ENCODE measurements around the gene PDIA2.

Gene PDIA2

GRCh38 chr16:279531-279930 lies 3.4 kb upstream of the PDIA2 start:
- no peak for TF ChIP-seq CTCF (IDR thresholded peaks at IDR 0.05)

DNA sequence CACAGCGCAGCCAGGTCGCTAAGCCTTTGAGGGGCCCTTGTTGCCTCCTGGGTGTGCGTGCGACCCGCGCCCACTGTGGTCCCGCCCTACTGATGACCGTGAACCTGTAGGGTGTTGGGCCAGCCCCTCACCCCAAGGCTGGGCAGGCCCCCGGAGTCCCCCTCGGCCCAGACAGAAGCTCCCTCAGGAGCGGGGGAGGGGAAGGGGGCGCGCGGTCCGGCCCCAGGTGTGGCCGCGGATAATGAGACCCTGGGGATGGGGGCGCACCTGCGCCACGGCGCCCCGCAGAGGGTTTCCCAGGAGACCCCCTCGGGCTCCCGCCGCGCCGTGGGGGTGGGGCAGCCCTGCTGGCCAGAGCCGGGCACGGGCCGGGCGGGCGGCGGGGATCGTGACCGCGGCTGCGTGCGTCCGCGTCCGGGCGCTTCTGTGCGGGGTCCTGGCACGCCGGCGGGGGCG lies 2.9 kb upstream of the PDIA2 start:
- TF ChIP-seq CTCF (IDR thresholded peaks at IDR 0.05): no peak

DNA sequence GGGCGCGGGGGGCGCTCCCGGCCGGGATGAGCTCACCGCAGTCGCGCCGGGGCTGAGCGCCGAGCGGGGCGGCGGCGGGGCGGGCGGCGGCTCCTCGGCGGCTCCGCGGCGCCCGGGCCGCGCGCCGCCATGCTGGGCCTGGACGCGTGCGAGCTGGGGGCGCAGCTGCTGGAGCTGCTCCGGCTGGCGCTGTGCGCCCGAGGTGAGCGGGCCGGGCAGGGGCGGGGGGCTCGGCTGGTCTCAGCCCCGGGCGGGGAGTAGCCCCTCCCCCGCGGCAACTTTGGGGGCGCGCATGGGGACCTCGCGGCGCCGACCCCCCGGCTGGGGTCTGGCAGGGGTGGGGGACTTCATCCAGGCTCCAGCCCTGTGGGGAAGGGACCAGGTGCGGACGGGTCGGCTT lies 2.4 kb upstream of the PDIA2 start, which contains the start of gene ARHGDIG:
TSS of gene ARHGDIG (plus strand) at position 40 of the 400 bp plus-strand sequence. CDS start at position 130, 90 bp downstream.
- TF ChIP-seq CTCF (IDR thresholded peaks at IDR 0.05): no peak

DNA sequence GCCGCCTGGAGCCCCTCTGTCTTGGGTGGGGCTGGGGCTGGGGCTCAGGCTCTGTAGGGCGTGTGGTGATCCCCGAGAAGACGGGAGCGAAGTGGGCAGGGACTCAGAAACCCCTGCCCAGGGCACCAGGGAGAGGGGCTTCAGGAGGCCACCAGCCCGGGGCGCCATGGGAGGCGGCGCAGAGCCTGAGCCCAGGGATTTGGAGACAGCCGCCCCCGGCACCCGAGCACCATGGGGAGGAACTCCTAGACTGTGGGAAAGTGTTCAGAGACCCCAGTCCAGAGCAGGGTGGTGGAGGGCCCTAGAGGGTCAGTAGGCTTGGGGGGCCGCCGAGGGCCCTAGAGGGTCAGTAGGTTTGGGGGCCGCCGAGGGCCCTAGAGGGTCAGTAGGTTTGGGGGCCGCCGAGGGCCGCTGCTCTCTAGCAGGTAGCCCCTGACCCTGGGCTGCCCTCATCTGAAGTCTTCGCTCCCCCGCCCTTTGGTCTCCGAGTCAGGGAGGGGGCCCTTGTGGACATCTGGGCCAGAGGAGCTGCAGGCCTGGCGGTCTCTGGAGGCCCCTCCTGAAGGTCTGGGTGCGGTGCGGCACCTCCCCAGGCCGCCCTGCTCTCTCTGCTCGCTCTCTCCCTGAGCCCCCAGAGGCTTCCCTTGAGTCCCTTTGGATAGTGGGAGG lies 1.8 kb upstream of the PDIA2 start:
- TF ChIP-seq CTCF (IDR thresholded peaks at IDR 0.05): no peak

- no peak for TF ChIP-seq CTCF (IDR thresholded peaks at IDR 0.05)
Observed at GRCh38 chr16:281660-282255, 1.2 kb upstream of the PDIA2 start.

- no peak for TF ChIP-seq CTCF (IDR thresholded peaks at IDR 0.05)
Observed at GRCh38 chr16:282491-282890, 473 bp upstream of the PDIA2 start.

DNA sequence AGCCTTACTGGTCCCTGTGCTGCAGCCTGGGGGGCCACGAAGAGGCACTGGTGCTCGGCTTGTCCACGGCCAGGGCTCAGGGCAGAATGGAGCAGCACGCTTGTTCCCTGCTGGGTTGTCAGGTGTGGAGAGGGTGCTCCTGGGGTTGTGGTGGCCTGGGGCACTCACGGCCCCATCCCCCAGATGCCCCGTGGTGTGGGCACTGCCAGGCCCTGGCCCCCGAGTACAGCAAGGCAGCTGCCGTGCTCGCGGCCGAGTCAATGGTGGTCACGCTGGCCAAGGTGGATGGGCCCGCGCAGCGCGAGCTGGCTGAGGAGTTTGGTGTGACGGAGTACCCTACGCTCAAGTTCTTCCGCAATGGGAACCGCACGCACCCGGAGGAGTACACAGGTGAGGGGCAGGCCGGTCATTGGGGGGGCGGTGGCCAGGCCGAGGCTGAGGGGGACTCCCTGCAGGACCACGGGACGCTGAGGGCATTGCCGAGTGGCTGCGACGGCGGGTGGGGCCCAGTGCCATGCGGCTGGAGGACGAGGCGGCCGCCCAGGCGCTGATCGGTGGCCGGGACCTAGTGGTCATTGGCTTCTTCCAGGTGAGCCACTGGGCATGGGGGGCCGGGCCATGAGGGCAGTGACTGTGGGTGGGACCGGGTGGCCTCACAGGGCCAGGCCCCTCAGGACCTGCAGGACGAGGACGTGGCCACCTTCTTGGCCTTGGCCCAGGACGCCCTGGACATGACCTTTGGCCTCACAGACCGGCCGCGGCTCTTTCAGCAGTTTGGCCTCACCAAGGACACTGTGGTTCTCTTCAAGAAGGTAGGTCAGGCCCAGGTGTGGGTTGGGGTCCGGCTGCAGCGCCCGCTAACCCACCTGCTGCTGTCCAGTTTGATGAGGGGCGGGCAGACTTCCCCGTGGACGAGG lies 1.5 kb downstream of the PDIA2 start:
- no peak for TF ChIP-seq CTCF (IDR thresholded peaks at IDR 0.05)
